Measurements from ENCODE around the gene RBM10.
A peak's percentile ranks its signal among the peaks of the same experiment; 100 is the strongest.
"Not testable (repeated sequence)": the region's sequence is repeated elsewhere in the genome, so short reads cannot be mapped to it uniquely, and the experiment has no call there.

RBM10 gene

GRCh38 chrX:47135650-47136049 is 9.4 kb upstream of the RBM10 start:
- not testable (repeated sequence) for H3K4me2 ChIP-seq (ENCODE audit: insufficient read depth, low read length, poor library complexity, severe bottlenecking); H2BK12ac ChIP-seq (ENCODE audit: low read length); H4K91ac ChIP-seq (ENCODE audit: low read depth, low read length, poor library complexity); H4K8ac ChIP-seq (ENCODE audit: low read depth, low read length); H3K27ac ChIP-seq (replicated peaks; ENCODE audit: low read length); DNase-seq (ENCODE audit: low spot score); H2BK15ac ChIP-seq (ENCODE audit: low read length); H3K9me3 ChIP-seq (replicated peaks in 1 of 2; ENCODE audit: control insufficient read depth in 2 of 2, insufficient read depth in 1 of 2, low read depth in 1 of 2, low read length in 2 of 2); H2BK5ac ChIP-seq (ENCODE audit: low read length); H3K4me3 ChIP-seq (ENCODE audit: low read length in 2 of 2); H3K4me1 ChIP-seq (ENCODE audit: control insufficient read depth in 2 of 2, insufficient read depth in 1 of 2, low read depth in 1 of 2, low read length in 2 of 2); H3K18ac ChIP-seq (ENCODE audit: low read length); H3K14ac ChIP-seq (ENCODE audit: low read length); H3K36me3 ChIP-seq (replicated peaks in 1 of 2; ENCODE audit: control insufficient read depth in 2 of 2, insufficient read depth in 2 of 2, low read length in 2 of 2); H2AFZ ChIP-seq (ENCODE audit: low read length); H3K9ac ChIP-seq (ENCODE audit: low read depth, low read length, poor library complexity); H3K4ac ChIP-seq (ENCODE audit: low read length); H3K23ac ChIP-seq (ENCODE audit: low read depth, low read length, poor library complexity); H3K79me1 ChIP-seq (ENCODE audit: low read depth, low read length); H2AK5ac ChIP-seq (ENCODE audit: low read depth, low read length); H2BK120ac ChIP-seq (ENCODE audit: low read depth, low read length)
- no CpG with 5 or more reads among the region's 5 CpGs for WGBS, 2 donors (ENCODE audit: extremely low coverage in 2 of 2, insufficient read length in 2 of 2, insufficient replicate concordance in 1 of 2)
- H3K27me3 ChIP-seq (ENCODE audit: control insufficient read depth in 3 of 3, insufficient read depth in 3 of 3, low read depth in 1 of 3, low read length in 3 of 3), result peaks cover 0 to 17% (median 0%) of the 10 kb centered on the region in 3 experiments

- Histone ChIP-seq H2AK5ac (ENCODE audit: low read depth, low read length) (no peak overlapping the region), H3K79me1 (ENCODE audit: low read depth, low read length) (peaks cover 3% of the 10 kb centered on the region), H2BK120ac (ENCODE audit: low read depth, low read length) (no peak overlapping the region), H3K4me3 (ENCODE audit: low read length in 2 of 2) (no peak overlapping the region), H3K18ac (ENCODE audit: low read length) (no peak overlapping the region), H3K27ac (replicated peaks; ENCODE audit: low read length) (no peak overlapping the region), H2BK12ac (ENCODE audit: low read length) (no peak overlapping the region), H3K4ac (ENCODE audit: low read length) (no peak overlapping the region), H3K23ac (ENCODE audit: low read depth, low read length, poor library complexity) (no peak overlapping the region), H4K91ac (ENCODE audit: low read depth, low read length, poor library complexity) (no peak overlapping the region), H4K8ac (ENCODE audit: low read depth, low read length) (no peak overlapping the region), H3K9me3 (replicated peaks in 1 of 2; ENCODE audit: control insufficient read depth in 2 of 2, insufficient read depth in 1 of 2, low read depth in 1 of 2, low read length in 2 of 2) (no peaks in the 10 kb centered on the region), H3K4me1 (ENCODE audit: control insufficient read depth in 2 of 2, insufficient read depth in 1 of 2, low read depth in 1 of 2, low read length in 2 of 2) (no peaks in the 10 kb centered on the region), H2BK15ac (ENCODE audit: low read length) (no peak overlapping the region), H2AFZ (ENCODE audit: low read length) (no peak overlapping the region), H3K9ac (ENCODE audit: low read depth, low read length, poor library complexity) (no peak overlapping the region), H3K4me2 (ENCODE audit: insufficient read depth, low read length, poor library complexity, severe bottlenecking) (no peak overlapping the region), H3K36me3 (replicated peaks in 1 of 2; ENCODE audit: control insufficient read depth in 2 of 2, insufficient read depth in 2 of 2, low read length in 2 of 2) (peaks cover 7 to 25% of the 10 kb centered on the region in 2 donors), H2BK5ac (ENCODE audit: low read length) (no peak overlapping the region), H3K27me3 (ENCODE audit: control insufficient read depth in 3 of 3, insufficient read depth in 3 of 3, low read depth in 1 of 3, low read length in 3 of 3) (peaks cover 0 to 26% (median 0%) of the 10 kb centered on the region in 3 experiments), H3K14ac (ENCODE audit: low read length) (no peak overlapping the region)
- no peak for DNase-seq (ENCODE audit: low spot score)
- WGBS, 2 donors (ENCODE audit: extremely low coverage in 2 of 2, insufficient read length in 2 of 2, insufficient replicate concordance in 1 of 2), result no CpG with 5 or more reads among the region's 6 CpGs
These were observed 6.8 kb upstream of the RBM10 start for GRCh38 chrX:47138171-47138570.

- peak overlapping the region; percentile 93 for H3K23ac ChIP-seq (ENCODE audit: low read depth, low read length, poor library complexity)
- H2AFZ ChIP-seq (ENCODE audit: low read length), result peak overlapping the region; percentile 84
- H3K4me3 ChIP-seq (ENCODE audit: low read length in 2 of 2), result peak overlapping the region; percentile 79 to 93
- H3K9ac ChIP-seq (ENCODE audit: low read depth, low read length, poor library complexity), result peak overlapping the region; percentile 77
- no peak overlapping the region for H3K14ac ChIP-seq (ENCODE audit: low read length)
- peak overlapping the region; percentile 94 for H3K18ac ChIP-seq (ENCODE audit: low read length)
- no peak overlapping the region for H2BK15ac ChIP-seq (ENCODE audit: low read length)
- peak overlapping the region; percentile 24 for H2BK5ac ChIP-seq (ENCODE audit: low read length)
- no peak overlapping the region for H2BK120ac ChIP-seq (ENCODE audit: low read depth, low read length)
- no peak overlapping the region for H2BK12ac ChIP-seq (ENCODE audit: low read length)
- no peak overlapping the region for H2AK5ac ChIP-seq (ENCODE audit: low read depth, low read length)
- peaks cover 10% of the 10 kb centered on the region for H3K79me1 ChIP-seq (ENCODE audit: low read depth, low read length)
- peak overlapping the region; percentile 97 for H3K27ac ChIP-seq (replicated peaks; ENCODE audit: low read length)
- peak overlapping the region; percentile 56 for H3K4me2 ChIP-seq (ENCODE audit: insufficient read depth, low read length, poor library complexity, severe bottlenecking)
- H3K27me3 ChIP-seq (ENCODE audit: control insufficient read depth in 3 of 3, insufficient read depth in 3 of 3, low read depth in 1 of 3, low read length in 3 of 3), result peaks cover 0 to 20% (median 0%) of the 10 kb centered on the region in 3 experiments
- H3K36me3 ChIP-seq (replicated peaks in 1 of 2; ENCODE audit: control insufficient read depth in 2 of 2, insufficient read depth in 2 of 2, low read length in 2 of 2), result peaks cover 11 to 46% of the 10 kb centered on the region in 2 donors
- DNase-seq (ENCODE audit: low spot score), result no peak
- peaks cover 0 to 5% of the 10 kb centered on the region in 2 donors for H3K9me3 ChIP-seq (replicated peaks in 1 of 2; ENCODE audit: control insufficient read depth in 2 of 2, insufficient read depth in 1 of 2, low read depth in 1 of 2, low read length in 2 of 2)
- no peak overlapping the region for H3K4ac ChIP-seq (ENCODE audit: low read length)
- H4K91ac ChIP-seq (ENCODE audit: low read depth, low read length, poor library complexity), result no peak overlapping the region
- no peak overlapping the region for H4K8ac ChIP-seq (ENCODE audit: low read depth, low read length)
- H3K4me1 ChIP-seq (ENCODE audit: control insufficient read depth in 2 of 2, insufficient read depth in 1 of 2, low read depth in 1 of 2, low read length in 2 of 2), result peaks cover 4 to 5% of the 10 kb centered on the region in 2 donors
- WGBS, 2 donors (ENCODE audit: extremely low coverage in 2 of 2, insufficient read length in 2 of 2, insufficient replicate concordance in 1 of 2), result no CpG with 5 or more reads among the region's 46 CpGs
These were observed 961 bp upstream of the RBM10 start for GRCh38 chrX:47143894-47144625.

GRCh38 chrX:47145395-47146120 is 537 bp downstream of the RBM10 start:
- Histone ChIP-seq H3K9ac (ENCODE audit: low read depth, low read length, poor library complexity) (peak overlapping the region; percentile 86), H3K36me3 (replicated peaks in 1 of 2; ENCODE audit: control insufficient read depth in 2 of 2, insufficient read depth in 2 of 2, low read length in 2 of 2) (peaks cover 11 to 48% of the 10 kb centered on the region in 2 donors), H3K4me1 (ENCODE audit: control insufficient read depth in 2 of 2, insufficient read depth in 1 of 2, low read depth in 1 of 2, low read length in 2 of 2) (peaks cover 4 to 5% of the 10 kb centered on the region in 2 donors), H3K14ac (ENCODE audit: low read length) (peak overlapping the region; percentile 75), H2AFZ (ENCODE audit: low read length) (peak overlapping the region; percentile 89), H3K4me2 (ENCODE audit: insufficient read depth, low read length, poor library complexity, severe bottlenecking) (peak overlapping the region; percentile 66), H2BK12ac (ENCODE audit: low read length) (no peak overlapping the region), H3K23ac (ENCODE audit: low read depth, low read length, poor library complexity) (peak overlapping the region; percentile 97), H3K79me1 (ENCODE audit: low read depth, low read length) (peaks cover 10% of the 10 kb centered on the region), H3K4ac (ENCODE audit: low read length) (no peak overlapping the region), H3K27ac (replicated peaks; ENCODE audit: low read length) (peak overlapping the region; percentile 90), H3K18ac (ENCODE audit: low read length) (peak overlapping the region; percentile 94), H3K4me3 (ENCODE audit: low read length in 2 of 2) (peak overlapping the region; percentile 79 to 99), H3K27me3 (ENCODE audit: control insufficient read depth in 3 of 3, insufficient read depth in 3 of 3, low read depth in 1 of 3, low read length in 3 of 3) (peaks cover 0 to 14% (median 0%) of the 10 kb centered on the region in 3 experiments), H2AK5ac (ENCODE audit: low read depth, low read length) (no peak overlapping the region), H3K9me3 (replicated peaks in 1 of 2; ENCODE audit: control insufficient read depth in 2 of 2, insufficient read depth in 1 of 2, low read depth in 1 of 2, low read length in 2 of 2) (peaks cover 0 to 7% of the 10 kb centered on the region in 2 donors), H4K91ac (ENCODE audit: low read depth, low read length, poor library complexity) (no peak overlapping the region), H2BK5ac (ENCODE audit: low read length) (peak overlapping the region; percentile 75), H4K8ac (ENCODE audit: low read depth, low read length) (peak overlapping the region; percentile 86), H2BK15ac (ENCODE audit: low read length) (no peak overlapping the region), H2BK120ac (ENCODE audit: low read depth, low read length) (no peak overlapping the region)
- DNase-seq (ENCODE audit: low spot score), result no peak
- no CpG with 5 or more reads among the region's 39 CpGs for WGBS, 2 donors (ENCODE audit: extremely low coverage in 2 of 2, insufficient read length in 2 of 2, insufficient replicate concordance in 1 of 2)

All from neuronal stem cell (in vitro differentiated cells).